HG02571 (cell line): ENCODE results near the gene TAS2R8.

ENCODE experiments used
- ATAC-seq: cut with Tn5 transposase; IDR thresholded peaks from one replicate; pipeline ENCODE4 v1.9.1; 2021; ENCODE audit warnings: mild to moderate bottlenecking, moderate library complexity; ENCODE audit not compliant: unreplicated experiment

The TAS2R8 gene

DNA sequence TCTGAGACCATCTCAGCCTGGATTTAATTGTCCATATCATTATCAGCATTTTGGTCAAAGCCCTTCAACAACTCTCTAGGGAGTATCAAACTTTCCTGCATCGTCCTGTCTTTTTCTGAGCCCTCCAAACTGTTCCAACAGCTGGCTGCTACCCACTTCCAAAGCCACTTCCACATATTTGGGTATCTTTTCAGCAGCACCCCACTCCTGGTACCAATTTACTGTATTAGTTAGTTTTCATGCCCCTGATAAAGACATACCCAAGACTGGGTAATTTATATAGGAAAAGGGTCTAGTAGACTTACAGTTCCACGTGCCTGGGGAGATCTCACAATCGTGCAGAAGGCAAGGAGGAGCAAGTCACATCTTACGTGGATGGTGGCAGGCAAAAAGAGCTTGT, 50.9 kb downstream of the TAS2R8 start:
- ATAC-seq: no peak
